HepG2 (cell line): ENCODE data around the gene EPC2. TPM values are rescaled to one million over a fixed set of nuclear protein-coding genes. Genes with fewer than 3 reads are reported as not detected.

Experiments
- ATAC-seq: fragments of 200-7000 bp; cut with Tn5 transposase; 3 replicates; pipeline ENCODE4 v1.9.1; 2020; ENCODE audit warnings: mild to moderate bottlenecking, moderate library complexity
- BruUV-seq: library from RNA; stranded (reverse); fragments of 400-500 nt; replicated peaks from 2 replicates; lab custom pipeline; 2021; lab: Mats Ljungman, UMichigan
- CTCF ChIA-PET: fragments of 300-600 bp; formaldehyde crosslinking; extraction: SDS; loops from one replicate; lab custom pipeline; 2021; ENCODE audit warnings: low total read pairs, inconsistent platforms, low intra/inter-chr PET ratio; lab: Yijun Ruan, JAX
- POLR2A ChIA-PET: fragments of 350-600 bp; sonication (Branson Sonifier 250); formaldehyde crosslinking; loops from one replicate; lab custom pipeline; 2020; ENCODE audit warnings: antibody characterized with exemption, inconsistent platforms; lab: Yijun Ruan, JAX
- DNase-seq: peaks from one replicate; pipeline ENCODE4 v3.0.0-alpha.2; 2015; ENCODE audit warnings: low spot score
- FAIRE-seq: peaks from 3 replicates; lab custom pipeline; 2011; peaks lifted over from hg19 to GRCh38; lab: Jason Lieb, UNC
- H2AFZ ChIP-seq: one replicate; pipeline ENCODE4 v1.6.1; 2011; ENCODE audit warnings: low read length, inconsistent platforms
- H3K27ac ChIP-seq: fragments of 300-600 bp; 3 replicates; pipeline ENCODE4 v1.8.0; 2011; ENCODE audit warnings: mixed run types, mild to moderate bottlenecking, mixed read lengths, low read length, inconsistent platforms; ENCODE audit not compliant: insufficient read depth; ENCODE audit errors: extremely low read length
- H3K27me3 ChIP-seq, 2 experiments: fragments of 200-600 bp in 1 of 2; 2 replicates in 1 of 2; 3 replicates in 1 of 2; pipeline versions ENCODE4 v1.6.0 to v1.8.0; 2011; ENCODE audit warnings: low read length in 2 of 2, mild to moderate bottlenecking in 2 of 2, moderate library complexity in 2 of 2, inconsistent platforms in 1 of 2; ENCODE audit not compliant: insufficient read depth in 2 of 2, control insufficient read depth in 1 of 2
- H3K36me3 ChIP-seq, 2 experiments: fragments of 200-600 bp in 1 of 2; replicated peaks in 1 of 2; 2 replicates in 1 of 2; 3 replicates in 1 of 2; pipeline versions ENCODE4 v1.5.1 to v1.8.0; 2011; ENCODE audit warnings: low read length in 2 of 2, inconsistent platforms in 1 of 2; ENCODE audit not compliant: insufficient read depth in 2 of 2, control insufficient read depth in 1 of 2
- H3K4me1 ChIP-seq: 2 replicates; pipeline ENCODE4 v1.5.1; 2012; ENCODE audit warnings: low read length, inconsistent platforms; ENCODE audit not compliant: insufficient read depth
- H3K4me2 ChIP-seq: 2 replicates; pipeline ENCODE4 v1.6.0; 2011; ENCODE audit warnings: low read depth, low read length, inconsistent platforms
- H3K4me3 ChIP-seq, 3 experiments: fragments of 200-600 bp in 1 of 3; sonication (generic), shearing (Covaris generic) in 1 of 3; replicated peaks in 1 of 3; 2 replicates each; pipeline ENCODE4 v1.5.1; 2011 to 2016; ENCODE audit warnings: low read length in 3 of 3, inconsistent platforms in 2 of 3, low read depth in 2 of 3, mild to moderate bottlenecking in 2 of 3, control low read depth in 1 of 3, mixed read lengths in 1 of 3; ENCODE audit not compliant: insufficient read depth in 1 of 3
- H3K79me2 ChIP-seq: one replicate; pipeline ENCODE4 v1.6.1; 2011; ENCODE audit warnings: low read length, inconsistent platforms; ENCODE audit not compliant: insufficient read depth
- H3K9ac ChIP-seq: 2 replicates; pipeline ENCODE4 v1.6.0; 2011; ENCODE audit warnings: mild to moderate bottlenecking, low read depth, low read length, inconsistent platforms; ENCODE audit not compliant: insufficient read depth
- H3K9me3 ChIP-seq: 2 replicates; pipeline ENCODE4 v1.5.1; 2012; ENCODE audit warnings: mild to moderate bottlenecking, low read length
- H4K20me1 ChIP-seq: 2 replicates; pipeline ENCODE4 v1.6.0; 2011; ENCODE audit warnings: inconsistent platforms, mild to moderate bottlenecking, low read length, moderate library complexity; ENCODE audit not compliant: insufficient read depth
- ETV6 ChIP-seq: sonication (generic); formaldehyde crosslinking; conservative IDR thresholded peaks from 2 replicates; pipeline ENCODE4 v1.4.0; 2020; ENCODE audit warnings: missing genetic modification reagents
- FOXO4 ChIP-seq: sonication (generic); formaldehyde crosslinking; conservative IDR thresholded peaks from 2 replicates; pipeline ENCODE4 v1.8.1; 2023; ENCODE audit warnings: missing genetic modification reagents
- GMEB2 ChIP-seq: IDR thresholded peaks from 2 replicates; pipeline ENCODE4 v1.6.1; 2016; ENCODE audit warnings: missing biosample characterization, missing genetic modification reagents, low read depth
- HIVEP1 ChIP-seq: sonication (generic); formaldehyde crosslinking; IDR thresholded peaks from 2 replicates; pipeline ENCODE4 v1.4.0; 2020; ENCODE audit warnings: mild to moderate bottlenecking, missing genetic modification reagents
- HNRNPL ChIP-seq: fragments of 200-400 bp; formaldehyde crosslinking; IDR thresholded peaks from 2 replicates; pipeline ENCODE4 v1.6.1; 2017; ENCODE audit warnings: mild to moderate bottlenecking, low read depth, low read length
- HNRNPLL ChIP-seq: fragments of 200-400 bp; formaldehyde crosslinking; IDR thresholded peaks from 2 replicates; pipeline ENCODE4 v1.6.1; 2017; ENCODE audit warnings: mild to moderate bottlenecking, low read depth, low read length; ENCODE audit not compliant: poor library complexity, severe bottlenecking
- MAZ ChIP-seq, 2 experiments: sonication (generic) in 1 of 2; formaldehyde crosslinking in 1 of 2; IDR thresholded peaks; 2 replicates each; pipeline versions ENCODE4 v1.5.0 to v1.6.1; 2012 to 2020; ENCODE audit warnings: low read depth in 2 of 2, mild to moderate bottlenecking in 2 of 2, borderline replicate concordance in 1 of 2, improper control_type of control experiment in 1 of 2, low read length in 1 of 2, missing genetic modification reagents in 1 of 2, moderate library complexity in 1 of 2
- MEIS1 ChIP-seq: sonication (generic); formaldehyde crosslinking; IDR thresholded peaks from 2 replicates; pipeline ENCODE4 v1.9.0; 2021; ENCODE audit warnings: mild to moderate bottlenecking, missing genetic modification reagents, moderate library complexity, borderline replicate concordance
- NBN ChIP-seq: fragments of 450-650 bp; conservative IDR thresholded peaks from 2 replicates; pipeline ENCODE4 v1.6.1; 2017
- RARA ChIP-seq: IDR thresholded peaks from 2 replicates; pipeline ENCODE4 v1.6.1; 2016; ENCODE audit warnings: missing genetic modification reagents, missing compliant biosample characterization
- USF2 ChIP-seq, 2 experiments: sonication (generic) in 1 of 2; formaldehyde crosslinking in 1 of 2; IDR thresholded peaks; 2 replicates each; pipeline versions ENCODE4 v1.5.1 to v1.6.1; 2011 to 2020; ENCODE audit warnings: borderline replicate concordance in 1 of 2, low read depth in 1 of 2, low read length in 1 of 2, mild to moderate bottlenecking in 1 of 2, missing genetic modification reagents in 1 of 2, moderate library complexity in 1 of 2
- ZBTB38 ChIP-seq: sonication (generic); formaldehyde crosslinking; IDR thresholded peaks from 2 replicates; pipeline ENCODE4 v1.5.1; 2020; ENCODE audit warnings: mild to moderate bottlenecking, missing genetic modification reagents
- ZNF121 ChIP-seq: sonication (generic); formaldehyde crosslinking; IDR thresholded peaks from 2 replicates; pipeline ENCODE4 v1.5.0; 2020; ENCODE audit warnings: mild to moderate bottlenecking, missing genetic modification reagents
- ZNF501 ChIP-seq: sonication (generic); formaldehyde crosslinking; IDR thresholded peaks from 2 replicates; pipeline ENCODE4 v1.5.1; 2020; ENCODE audit warnings: mild to moderate bottlenecking, moderate library complexity, missing genetic modification reagents
- WGBS: methylation state at CpG from one replicate; pipeline ENCODE4 v1.1.6; 2017; ENCODE audit warnings: low lambda C conversion rate; 5-methylcytosine and 5-hydroxymethylcytosine counted together
- in situ Hi-C: cut with HindIII; loops from 2 replicates; pipeline ENCODE4 v1.10.0; 2017; ENCODE audit warnings: low pct_unique_long_range_greater_than_20kb; ENCODE audit not compliant: extremely low pct_ligation_motif_present
- intact Hi-C: fragments of 100-400 bp; cut with micrococcal nuclease; formaldehyde crosslinking; loops from one replicate; pipeline ENCODE4 v1.10.0; 2022; ENCODE audit not compliant: unreplicated experiment
- polyA plus RNA-seq, 8 experiments: library from polyadenylated mRNA; depleted of rRNA in 3 of 8; stranded (reverse) in 7 of 8; unstranded in 1 of 8; fragments of >200 nt; fragmentation: Illumina TruSeq in 4 of 8; extraction: Trizol in 4 of 8; gene quantifications; 2 replicates each; pipeline versions ENCODE4 v1.2.1 to v1.2.3, GENCODE V29; 2011 to 2016; ENCODE audit warnings: low read depth in 4 of 8, missing spikeins in 1 of 8, mixed read lengths in 1 of 8; ENCODE audit not compliant: insufficient read depth in 1 of 8
- total RNA-seq, 5 experiments: library from RNA; depleted of rRNA; stranded (reverse); fragments of >200 nt; fragmentation: Illumina TruSeq; extraction: Trizol; gene quantifications; 2 replicates each; pipeline ENCODE4 v1.2.3, GENCODE V29; 2016; ENCODE audit warnings: low read depth in 1 of 5

The EPC2 gene
- total and polyA plus RNA-seq, 2 of the 13 experiments (the other 11 are each of a cell fraction or from before 2014, with no cell fraction given), result 20.5 to 22.0 TPM

GRCh38 chr2:148617219-148617618, 27.3 kb upstream of the EPC2 start (continued):
- TF ChIP-seq USF2 (IDR thresholded peaks at IDR 0.05; ENCODE audit: low read depth, low read length) (no peak), USF2 (CRISPR knock-in tag; IDR thresholded peaks at IDR 0.05; ENCODE audit: borderline replicate concordance) (no peak), ZNF121 (no peak), HIVEP1 (CRISPR knock-in tag) (no peak)
- TF ChIP-seq, all 625 proteins: peak for 0

GRCh38 chr2:148619560-148620195, 24.9 kb upstream of the EPC2 start:
- Histone ChIP-seq H3K4me2 (no peak overlapping the region), H3K4me3 (no peak overlapping the region), H3K9me3 (no peaks in the 10 kb centered on the region), H3K27me3 (peaks cover 0 to 8% of the 10 kb centered on the region in 2 experiments; a peak in 2 of 5 replicates), H3K4me1 (peaks cover under 1% of the 10 kb centered on the region; the same call in 1 of the 2 replicates), H3K79me2 (no peaks in the 10 kb centered on the region), H4K20me1 (no peaks in the 10 kb centered on the region), H2AFZ (no peak overlapping the region), H3K36me3 (no peaks in the 10 kb centered on the region), H3K27ac (no peak overlapping the region), H3K9ac (no peak overlapping the region)
- ATAC-seq, result no peak
- in situ Hi-C loops (no loop called here), intact Hi-C loops (no loop called here)
- 0% methylated on average over 4 of the region's 4 CpGs for WGBS
- DNase-seq, result no peak
- TF ChIP-seq FOXO4 (CRISPR knock-in tag) (no peak), RARA (CRISPR knock-in tag) (no peak), ETV6 (no peak), MAZ (IDR thresholded peaks at IDR 0.05; ENCODE audit: borderline replicate concordance, low read depth, low read length) (no peak), MAZ (CRISPR knock-in tag; IDR thresholded peaks at IDR 0.05; ENCODE audit: low read depth) (no peak), HNRNPLL (no peak), ZBTB38 (CRISPR knock-in tag) (no peak), NBN (no peak), GMEB2 (CRISPR knock-in tag) (no peak), HNRNPL (no peak), ZNF501 (CRISPR knock-in tag) (no peak), MEIS1 (CRISPR knock-in tag) (no peak)
- POLR2A ChIA-PET, result no interaction called here
- FAIRE-seq, result no peak
- CTCF ChIA-PET, result no interaction called here
- BruUV-seq, result no TSS peak
